Esophagus muscularis mucosa (tissue), 4 donors: ENCODE results near the gene UQCR10. TPM values are rescaled to one million over a fixed set of nuclear protein-coding genes. Genes with fewer than 3 reads are reported as not detected.
A peak's percentile ranks its signal among the peaks of the same experiment; 100 is the strongest.

Experiments used
- DNase-seq: peaks from one replicate; pipeline ENCODE4 v3.0.0-alpha.2; 2017; ENCODE audit errors: extremely low spot score
- H3K27ac ChIP-seq, 4 donors: fragments of 200-600 bp; sonication (generic); replicated peaks in 1 of 4; 1 replicate in 3 of 4; 2 replicates in 1 of 4; pipeline ENCODE4 v1.5.1; 2016 to 2019; ENCODE audit warnings: mild to moderate bottlenecking in 1 of 4
- H3K27me3 ChIP-seq, 4 donors: fragments of 200-600 bp; sonication (generic); one replicate each; pipeline versions ENCODE4 v1.5.1 to v1.6.0; 2016 to 2019
- H3K36me3 ChIP-seq, 4 donors: fragments of 200-600 bp; sonication (generic); one replicate each; pipeline ENCODE4 v1.5.1; 2016 to 2019
- H3K4me1 ChIP-seq, 4 donors: fragments of 200-600 bp; sonication (generic); one replicate each; pipeline ENCODE4 v1.5.1; 2016 to 2019
- H3K4me3 ChIP-seq, 4 donors: fragments of 200-600 bp; sonication (generic); 1 replicate in 2 of 4; 2 replicates in 2 of 4; pipeline ENCODE4 v1.5.1; 2016 to 2019; ENCODE audit warnings: mild to moderate bottlenecking in 4 of 4, moderate library complexity in 1 of 4
- H3K9me3 ChIP-seq, 4 donors: fragments of 200-600 bp; sonication (generic); 1 replicate in 3 of 4; 2 replicates in 1 of 4; pipeline ENCODE4 v1.5.1; 2016 to 2019
- CTCF ChIP-seq, 3 experiments: fragments of 200-600 bp in 2 of 3; fragments of 450-650 bp in 1 of 3; sonication (generic) in 2 of 3; IDR thresholded peaks; one replicate each; pipeline ENCODE4 v1.5.1; 2017 to 2019; ENCODE audit warnings: antibody characterized with exemption in 3 of 3, mild to moderate bottlenecking in 2 of 3, moderate library complexity in 1 of 3
- EP300 ChIP-seq: sonication (generic); formaldehyde crosslinking; IDR thresholded peaks from one replicate; pipeline ENCODE4 v1.6.1; 2017; ENCODE audit warnings: antibody characterized with exemption
- POLR2A ChIP-seq: fragments of 450-650 bp; IDR thresholded peaks from one replicate; pipeline ENCODE4 v1.6.1; 2017; ENCODE audit warnings: antibody characterized with exemption, moderate library complexity, mild to moderate bottlenecking, low read depth
- POLR2AphosphoS5 ChIP-seq, 2 donors: sonication (generic); formaldehyde crosslinking; IDR thresholded peaks; one replicate each; pipeline ENCODE4 v1.6.1; 2017; ENCODE audit warnings: antibody characterized with exemption in 2 of 2
- WGBS: methylation state at CpG from one replicate; pipeline ENCODE4 v1.1.5; 2018; 5-methylcytosine and 5-hydroxymethylcytosine counted together
- intact Hi-C: fragments of 100-400 bp; cut with DNase I; formaldehyde crosslinking; loops from one replicate; pipeline ENCODE4 v1.15.1; 2023
- total RNA-seq, 4 donors: library from RNA; depleted of rRNA; stranded (reverse); fragments of >200 nt; gene quantifications; one replicate each; pipeline versions ENCODE4 v1.1.0 to v1.2.1, GENCODE V29; 2016

The UQCR10 gene
- total RNA-seq = 10 to 100 TPM; 57.5 to 81.7 (median 59.0) TPM

GRCh38 chr22:29767171-29768051 lies at the start of gene UQCR10:
Gene UQCR10, plus strand, starts transcription at chr22:29767369. Its CDS starts 30 bp downstream, at chr22:29767399.
- no peaks in the 10 kb centered on the region for H3K27me3 ChIP-seq
- no peaks in the 10 kb centered on the region for H3K9me3 ChIP-seq
- peak; percentile 98 for DNase-seq
- H3K36me3 ChIP-seq = peaks cover 10 to 32% (median 24%) of the 10 kb centered on the region in 4 donors
- peak within 1 kb of the TSS; percentile 78 to 90 (median 84) for H3K27ac ChIP-seq
- peaks cover 29 to 37% (median 32%) of the 10 kb centered on the region in 4 donors for H3K4me1 ChIP-seq
- TF ChIP-seq CTCF (IDR thresholded peaks at IDR 0.05) = no peak
- TF ChIP-seq POLR2A = peak; percentile 38
- TF ChIP-seq POLR2AphosphoS5 (IDR thresholded peaks at IDR 0.05) = peak; percentile 58 to 91
- TF ChIP-seq EP300 = no peak
- intact Hi-C loops = loop anchor here (10.0 kb wide), 2 partner anchors 163 to 237 kb away; partner anchors contain the start of gene NF2
- 0% methylated on average over 30 of the region's 46 CpGs for WGBS
- peak within 1 kb of the TSS; percentile 61 to 92 (median 77) for H3K4me3 ChIP-seq

GRCh38 chr22:29717789-29718188 lies 49.4 kb upstream of the UQCR10 start:
- Histone ChIP-seq H3K9me3 (no peaks in the 10 kb centered on the region), H3K4me1 (peaks cover 3 to 19% (median 16%) of the 10 kb centered on the region in 4 donors), H3K27ac (no peak overlapping the region), H3K36me3 (no peaks in the 10 kb centered on the region), H3K27me3 (peaks cover 6 to 96% (median 23%) of the 10 kb centered on the region in 4 donors), H3K4me3 (no peak overlapping the region)
- TF ChIP-seq POLR2AphosphoS5 (IDR thresholded peaks at IDR 0.05) (no peak), POLR2A (no peak), EP300 (no peak), CTCF (IDR thresholded peaks at IDR 0.05) (no peak)
- DNase-seq = no peak
- intact Hi-C loops = no loop called here
- 92% methylated on average over 11 of the region's 11 CpGs for WGBS

GRCh38 chr22:29718949-29719898 lies 47.9 kb upstream of the UQCR10 start:
- H3K4me1 ChIP-seq = peaks cover 3 to 19% (median 16%) of the 10 kb centered on the region in 4 donors
- peaks cover 6 to 95% (median 23%) of the 10 kb centered on the region in 4 donors for H3K27me3 ChIP-seq
- no peak overlapping the region for H3K27ac ChIP-seq
- no peak for DNase-seq
- no peaks in the 10 kb centered on the region for H3K36me3 ChIP-seq
- WGBS = 44% methylated on average over 13 of the region's 24 CpGs
- H3K9me3 ChIP-seq = no peaks in the 10 kb centered on the region
- intact Hi-C loops = no loop called here
- no peak for TF ChIP-seq POLR2A
- no peak for TF ChIP-seq POLR2AphosphoS5 (IDR thresholded peaks at IDR 0.05)
- TF ChIP-seq CTCF (IDR thresholded peaks at IDR 0.05) = no peak
- no peak for TF ChIP-seq EP300
- peak overlapping the region; percentile 20 to 49 (median 34) for H3K4me3 ChIP-seq

- peak within 1 kb of the TSS; percentile 32 to 49 (median 40) for H3K4me3 ChIP-seq
- TF ChIP-seq CTCF (IDR thresholded peaks at IDR 0.05) (no peak), POLR2AphosphoS5 (IDR thresholded peaks at IDR 0.05) (no peak), POLR2A (no peak), EP300 (no peak)
- H3K4me1 ChIP-seq = peaks cover 3 to 19% (median 16%) of the 10 kb centered on the region in 4 donors
- H3K27ac ChIP-seq = no peak within 1 kb of the TSS
- H3K36me3 ChIP-seq = no peaks in the 10 kb centered on the region
- DNase-seq = no peak
- intact Hi-C loops = no loop called here
- no peaks in the 10 kb centered on the region for H3K9me3 ChIP-seq
- WGBS = 0% methylated on average over 4 of the region's 115 CpGs
- H3K27me3 ChIP-seq = peaks cover 6 to 88% (median 23%) of the 10 kb centered on the region in 4 donors
Observed at GRCh38 chr22:29719899-29720645, 47.1 kb upstream of the UQCR10 start, which contains the start of gene CABP7. Gene CABP7, plus strand, starts transcription at chr22:29720003. Its CDS starts 422 bp downstream, at chr22:29720425.
